Lower leg skin (tissue), 3 donors: Measurements from ENCODE around the gene RGPD8.

ENCODE experiments used
- POLR2A ChIP-seq, 2 donors: fragments of 450-650 bp; IDR thresholded peaks; one replicate each; pipeline ENCODE4 v1.6.1; 2016 to 2017; ENCODE audit warnings: antibody characterized with exemption in 2 of 2, mild to moderate bottlenecking in 1 of 2, moderate library complexity in 1 of 2
- TF ChIP-seq, protein P1 (sequence below), 3 donors: fragments of 450-650 bp; IDR thresholded peaks; one replicate each; pipeline ENCODE4 v1.5.1; 2016; ENCODE audit warnings: antibody characterized with exemption in 3 of 3, mild to moderate bottlenecking in 3 of 3, moderate library complexity in 2 of 3

DNA sequence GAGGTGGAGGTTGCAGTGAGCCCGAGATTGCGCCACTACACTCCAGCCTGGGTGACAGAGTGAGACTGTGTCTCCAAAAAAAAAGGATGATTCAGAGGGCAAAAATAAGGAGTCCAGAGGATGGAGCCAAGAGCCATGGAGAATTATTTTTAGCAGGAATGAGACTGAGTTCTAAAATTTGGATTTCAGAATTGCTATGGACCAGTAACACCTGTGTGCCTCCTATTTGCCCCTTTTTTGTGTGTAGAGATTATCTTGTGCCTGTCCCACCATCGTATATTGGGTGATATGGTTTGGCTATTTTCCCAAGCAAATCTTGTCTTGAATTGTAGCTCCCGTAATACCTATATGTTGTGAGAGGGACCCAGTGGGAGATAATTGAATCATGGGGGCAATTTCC is 16.4 kb upstream of the RGPD8 start:
- TF ChIP-seq, protein P1, sequence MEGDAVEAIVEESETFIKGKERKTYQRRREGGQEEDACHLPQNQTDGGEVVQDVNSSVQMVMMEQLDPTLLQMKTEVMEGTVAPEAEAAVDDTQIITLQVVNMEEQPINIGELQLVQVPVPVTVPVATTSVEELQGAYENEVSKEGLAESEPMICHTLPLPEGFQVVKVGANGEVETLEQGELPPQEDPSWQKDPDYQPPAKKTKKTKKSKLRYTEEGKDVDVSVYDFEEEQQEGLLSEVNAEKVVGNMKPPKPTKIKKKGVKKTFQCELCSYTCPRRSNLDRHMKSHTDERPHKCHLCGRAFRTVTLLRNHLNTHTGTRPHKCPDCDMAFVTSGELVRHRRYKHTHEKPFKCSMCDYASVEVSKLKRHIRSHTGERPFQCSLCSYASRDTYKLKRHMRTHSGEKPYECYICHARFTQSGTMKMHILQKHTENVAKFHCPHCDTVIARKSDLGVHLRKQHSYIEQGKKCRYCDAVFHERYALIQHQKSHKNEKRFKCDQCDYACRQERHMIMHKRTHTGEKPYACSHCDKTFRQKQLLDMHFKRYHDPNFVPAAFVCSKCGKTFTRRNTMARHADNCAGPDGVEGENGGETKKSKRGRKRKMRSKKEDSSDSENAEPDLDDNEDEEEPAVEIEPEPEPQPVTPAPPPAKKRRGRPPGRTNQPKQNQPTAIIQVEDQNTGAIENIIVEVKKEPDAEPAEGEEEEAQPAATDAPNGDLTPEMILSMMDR (IDR thresholded peaks at IDR 0.05): no peak
- TF ChIP-seq POLR2A (IDR thresholded peaks at IDR 0.05): no peak
